H9 (cell line): ENCODE data around the gene SYT2. TPM values are rescaled to one million over a fixed set of nuclear protein-coding genes. Genes with fewer than 3 reads are reported as not detected.

Experiments used
- DNase-seq: peaks from one replicate; pipeline ENCODE4 v3.0.0-alpha.2; 2017
- H2AFZ ChIP-seq: one replicate; pipeline ENCODE4 v1.6.1; 2013; ENCODE audit warnings: mild to moderate bottlenecking, low read length, control low read depth, moderate library complexity
- H2AK5ac ChIP-seq: 2 replicates; pipeline ENCODE4 v1.6.1; 2013; ENCODE audit warnings: low read length, control low read depth, mixed read lengths; ENCODE audit not compliant: insufficient read length
- H2BK120ac ChIP-seq: one replicate; pipeline ENCODE4 v1.6.1; 2013; ENCODE audit warnings: low read depth, mild to moderate bottlenecking, low read length, control low read depth, inconsistent platforms; ENCODE audit not compliant: poor library complexity, severe bottlenecking
- H2BK12ac ChIP-seq: 2 replicates; pipeline ENCODE4 v1.6.1; 2013; ENCODE audit warnings: low read length, control low read depth, mixed read lengths, low read depth; ENCODE audit not compliant: insufficient read length
- H2BK15ac ChIP-seq: 2 replicates; pipeline ENCODE4 v1.6.1; 2013; ENCODE audit warnings: low read depth, low read length, control low read depth
- H2BK20ac ChIP-seq: one replicate; pipeline ENCODE4 v1.6.1; 2013; ENCODE audit warnings: low read depth, mild to moderate bottlenecking, low read length, control low read depth, inconsistent platforms; ENCODE audit not compliant: poor library complexity, severe bottlenecking
- H2BK5ac ChIP-seq: 2 replicates; pipeline ENCODE4 v1.6.1; 2013; ENCODE audit warnings: low read length, control low read depth, mixed read lengths; ENCODE audit not compliant: insufficient read length
- H3K14ac ChIP-seq: 2 replicates; pipeline ENCODE4 v1.6.1; 2013; ENCODE audit warnings: low read length, control low read depth; ENCODE audit not compliant: insufficient read depth
- H3K18ac ChIP-seq: 2 replicates; pipeline ENCODE4 v1.6.1; 2013; ENCODE audit warnings: low read depth, mild to moderate bottlenecking, mixed read lengths, low read length, control low read depth; ENCODE audit not compliant: insufficient read length
- H3K23ac ChIP-seq: 2 replicates; pipeline ENCODE4 v1.6.1; 2013; ENCODE audit warnings: low read length, control low read depth, mixed read lengths, low read depth; ENCODE audit not compliant: insufficient read length
- H3K23me2 ChIP-seq: 2 replicates; pipeline ENCODE4 v1.6.1; 2013; ENCODE audit warnings: low read depth, mild to moderate bottlenecking, mixed read lengths, low read length, control low read depth; ENCODE audit not compliant: insufficient read length, poor library complexity, severe bottlenecking
- H3K27ac ChIP-seq: 2 replicates; pipeline ENCODE4 v1.5.1; 2013; ENCODE audit warnings: low read length, control low read depth, mixed read lengths, low read depth; ENCODE audit not compliant: insufficient read length
- H3K27me3 ChIP-seq: 2 replicates; pipeline ENCODE4 v1.6.1; 2013; ENCODE audit warnings: low read length, control low read depth, inconsistent platforms; ENCODE audit not compliant: insufficient read depth
- H3K4ac ChIP-seq: 2 replicates; pipeline ENCODE4 v1.6.1; 2013; ENCODE audit warnings: low read depth, mild to moderate bottlenecking, control low read depth, inconsistent platforms, low read length, moderate library complexity
- H3K4me1 ChIP-seq: 2 replicates; pipeline ENCODE4 v1.6.1; 2013; ENCODE audit warnings: low read length, control low read depth, inconsistent platforms; ENCODE audit not compliant: insufficient read depth
- H3K4me2 ChIP-seq: 2 replicates; pipeline ENCODE4 v1.6.1; 2013; ENCODE audit warnings: low read length, control low read depth, mixed read lengths; ENCODE audit not compliant: insufficient read length, insufficient read depth
- H3K56ac ChIP-seq: 2 replicates; pipeline ENCODE4 v1.6.1; 2013; ENCODE audit warnings: low read depth, mild to moderate bottlenecking, mixed read lengths, low read length, control low read depth; ENCODE audit not compliant: insufficient read length
- H3K79me1 ChIP-seq: 2 replicates; pipeline ENCODE4 v1.6.1; 2013; ENCODE audit warnings: low read depth, mild to moderate bottlenecking, moderate library complexity, low read length, control low read depth, inconsistent platforms; ENCODE audit not compliant: insufficient read depth, poor library complexity, severe bottlenecking
- H3K79me2 ChIP-seq: 2 replicates; pipeline ENCODE4 v1.6.1; 2013; ENCODE audit warnings: low read length, control low read depth, inconsistent platforms; ENCODE audit not compliant: insufficient read depth
- H3K9ac ChIP-seq: 2 replicates; pipeline ENCODE4 v1.6.1; 2013; ENCODE audit warnings: low read length, control low read depth, mixed read lengths; ENCODE audit not compliant: insufficient read length; ENCODE audit errors: extremely low read depth
- H3K9me3 ChIP-seq: one replicate; pipeline ENCODE4 v1.6.1; 2013; ENCODE audit warnings: low read depth, low read length, inconsistent platforms; ENCODE audit not compliant: control insufficient read depth
- H3T11ph ChIP-seq: one replicate; pipeline ENCODE4 v1.6.1; 2013; ENCODE audit warnings: mild to moderate bottlenecking, low read length, control low read depth, inconsistent platforms
- H4K20me1 ChIP-seq: one replicate; pipeline ENCODE4 v1.6.1; 2013; ENCODE audit not compliant: control insufficient read depth, insufficient read length, insufficient read depth
- H4K5ac ChIP-seq: 2 replicates; pipeline ENCODE4 v1.6.1; 2013; ENCODE audit warnings: low read depth, mild to moderate bottlenecking, mixed read lengths, low read length, control low read depth; ENCODE audit not compliant: insufficient read length
- H4K8ac ChIP-seq: replicated peaks from 2 replicates; pipeline ENCODE4 v1.6.1; 2013; ENCODE audit warnings: low read length, control low read depth, mixed read lengths, low read depth; ENCODE audit not compliant: insufficient read length
- H4K91ac ChIP-seq: 2 replicates; pipeline ENCODE4 v1.6.1; 2013; ENCODE audit warnings: low read depth, mild to moderate bottlenecking, moderate library complexity, mixed read lengths, low read length, control low read depth; ENCODE audit not compliant: insufficient read length
- H3K27ac Mint-ChIP-seq, 3 experiments: 2 replicates in 2 of 3; 3 replicates in 1 of 3; pipeline ENCODE4 v1.8.0; 2020 to 2021; ENCODE audit warnings: mixed read lengths in 3 of 3, mild to moderate bottlenecking in 1 of 3, moderate library complexity in 1 of 3
- H3K27me3 Mint-ChIP-seq: 2 replicates; pipeline ENCODE4 v1.8.0; 2021; ENCODE audit warnings: low read depth, mild to moderate bottlenecking, moderate library complexity, mixed read lengths
- H3K36me3 Mint-ChIP-seq, 3 experiments: 2 replicates in 2 of 3; 3 replicates in 1 of 3; pipeline ENCODE4 v1.8.0; 2020 to 2021; ENCODE audit warnings: low read depth in 3 of 3, mixed read lengths in 3 of 3; ENCODE audit not compliant: insufficient read depth in 1 of 3
- H3K4me1 Mint-ChIP-seq, 2 experiments: 2 replicates each; pipeline ENCODE4 v1.8.0; 2020; ENCODE audit warnings: mixed read lengths in 2 of 2
- H3K4me3 Mint-ChIP-seq, 2 experiments: 2 replicates in 1 of 2; 3 replicates in 1 of 2; pipeline ENCODE4 v1.8.0; 2020 to 2021; ENCODE audit warnings: mild to moderate bottlenecking in 2 of 2, mixed read lengths in 2 of 2, moderate library complexity in 1 of 2
- H3K9me3 Mint-ChIP-seq, 2 experiments: 2 replicates in 1 of 2; 3 replicates in 1 of 2; pipeline ENCODE4 v1.8.0; 2020; ENCODE audit warnings: mild to moderate bottlenecking in 2 of 2, mixed read lengths in 2 of 2, moderate library complexity in 1 of 2
- CTCF ChIP-seq: fragments of 200-600 bp; sonication (generic); conservative IDR thresholded peaks from 3 replicates; pipeline ENCODE4 v1.8.0; 2021; ENCODE audit warnings: antibody characterized with exemption, mild to moderate bottlenecking
- WGBS: extraction: QIAGEN DNeasy Blood & Tissue Kit; methylation state at CpG from one replicate; pipeline ENCODE4 v1.1.7; 2013; ENCODE audit warnings: missing lambda C conversion rate, low lambda C conversion rate, mixed read lengths; ENCODE audit not compliant: insufficient read length; ENCODE audit errors: extremely low coverage; 5-methylcytosine and 5-hydroxymethylcytosine counted together
- total RNA-seq: library from RNA; stranded (reverse); gene quantifications from 2 replicates; pipeline ENCODE4 v1.2.1, GENCODE V29; 2021

The SYT2 gene
- total RNA-seq, 1 experiment from 2014 or later: 3.3 TPM

- Histone ChIP-seq H3K4me2 (no peak overlapping the region), H2BK120ac (no peak overlapping the region), H3K79me2 (no peaks in the 10 kb centered on the region), H3K23ac (no peak overlapping the region), H3K9me3 (no peaks in the 10 kb centered on the region), H3K56ac (no peak overlapping the region), H3T11ph (no peak overlapping the region), H3K27ac (no peak overlapping the region), H4K20me1 (no peaks in the 10 kb centered on the region), H3K18ac (no peak overlapping the region), H2BK12ac (no peak overlapping the region), H3K27me3 (no peaks in the 10 kb centered on the region), H3K23me2 (no peaks in the 10 kb centered on the region), H3K14ac (no peak overlapping the region), H4K5ac (no peak overlapping the region), H4K8ac (no peak overlapping the region), H4K91ac (no peak overlapping the region), H3K79me1 (no peaks in the 10 kb centered on the region), H3K4ac (no peak overlapping the region), H2BK5ac (no peak overlapping the region), H3K9ac (no peak overlapping the region), H3K4me1 (no peaks in the 10 kb centered on the region), H2AK5ac (no peak overlapping the region), H2BK20ac (no peak overlapping the region), H2AFZ (no peak overlapping the region), H2BK15ac (no peak overlapping the region)
- no peak overlapping the region for H3K4me3 Mint-ChIP-seq
- TF ChIP-seq CTCF: no peak
- WGBS: no CpG with 5 or more reads among the region's 5 CpGs
- 0 out of 2 replicates have a peak, but pooled peaks cover 2% of the 10 kb centered on the region for H3K27me3 Mint-ChIP-seq
- no peak for DNase-seq
- H3K27ac Mint-ChIP-seq: no peak overlapping the region; a peak in 1 of 7 replicates
- peaks cover 2 to 6% of the 10 kb centered on the region in 2 experiments; a peak in 3 of 4 replicates for H3K4me1 Mint-ChIP-seq
- H3K36me3 Mint-ChIP-seq: peaks cover 0 to 1% (median 0%) of the 10 kb centered on the region in 3 experiments; a peak in 1 of 7 replicates
- H3K9me3 Mint-ChIP-seq: no peaks in the 10 kb centered on the region; a peak in 1 of 5 replicates
These were observed 104.7 kb downstream of the SYT2 start for GRCh38 chr1:202605515-202605914.
